B cell (primary cell): ENCODE results near the gene PRKAB1. TPM values are rescaled to one million over a fixed set of nuclear protein-coding genes. Genes with fewer than 3 reads are reported as not detected.

ENCODE experiments used
- ATAC-seq: fragments of 200-7000 bp; cut with Tn5 transposase; one replicate; pipeline ENCODE4 v1.10.0; 2021; ENCODE audit warnings: low read depth, mild to moderate bottlenecking, moderate number of reproducible peaks, moderate library complexity
- CTCF ChIA-PET: fragments of 350-600 bp; sonication (Branson Sonifier 250); formaldehyde crosslinking; loops from one replicate; lab custom pipeline; 2021; ENCODE audit warnings: antibody characterized with exemption, inconsistent platforms; lab: Charles Lee
- POLR2A ChIA-PET: fragments of 350-600 bp; sonication (Branson Sonifier 250); formaldehyde crosslinking; loops from one replicate; lab custom pipeline; 2021; ENCODE audit warnings: antibody characterized with exemption; lab: Charles Lee
- DNase-seq: peaks from one replicate; pipeline ENCODE4 v3.0.0; 2013
- H2AFZ ChIP-seq: 2 replicates; pipeline ENCODE4 v1.6.1; 2012; ENCODE audit warnings: mild to moderate bottlenecking, low read depth, low read length; ENCODE audit not compliant: insufficient read depth, poor library complexity, severe bottlenecking
- H3K27ac ChIP-seq, 2 donors: 1 replicate in 1 of 2; 2 replicates in 1 of 2; pipeline ENCODE4 v1.5.1; 2012 to 2013; ENCODE audit warnings: low read length in 2 of 2, mild to moderate bottlenecking in 2 of 2, moderate library complexity in 1 of 2
- H3K27me3 ChIP-seq, 4 experiments: fragments of 200-600 bp in 1 of 4; sonication (generic) in 1 of 4; replicated peaks in 1 of 4; 1 replicate in 2 of 4; 2 replicates in 2 of 4; pipeline versions ENCODE4 v1.6.1 to v1.7.0; 2013 to 2016; ENCODE audit warnings: low read length in 3 of 4, mild to moderate bottlenecking in 2 of 4, mixed read lengths in 1 of 4, moderate library complexity in 1 of 4; ENCODE audit not compliant: insufficient read depth in 4 of 4, control insufficient read depth in 3 of 4; ENCODE audit errors: control extremely low read depth in 1 of 4
- H3K36me3 ChIP-seq, 2 experiments: replicated peaks in 1 of 2; 1 replicate in 1 of 2; 2 replicates in 1 of 2; pipeline versions ENCODE4 v1.6.1 to v1.7.1; 2013; ENCODE audit warnings: low read length in 1 of 2; ENCODE audit not compliant: insufficient read depth in 2 of 2, control insufficient read depth in 1 of 2; ENCODE audit errors: control extremely low read depth in 1 of 2, extremely low read depth in 1 of 2
- H3K4me1 ChIP-seq, 2 donors: fragments of 200-600 bp in 1 of 2; sonication (generic) in 1 of 2; 1 replicate in 1 of 2; 2 replicates in 1 of 2; pipeline versions ENCODE4 v1.5.1 to v1.6.1; 2013 to 2017; ENCODE audit warnings: low read length in 2 of 2; ENCODE audit not compliant: control insufficient read depth in 2 of 2, insufficient read depth in 2 of 2
- H3K4me2 ChIP-seq: replicated peaks from 2 replicates; pipeline ENCODE3; 2012; ENCODE audit warnings: mild to moderate bottlenecking, low read depth, low read length; ENCODE audit not compliant: poor library complexity, severe bottlenecking
- H3K4me3 ChIP-seq, 5 experiments: fragments of 200-600 bp in 1 of 5; sonication (generic) in 1 of 5; 1 replicate in 3 of 5; 2 replicates in 2 of 5; pipeline versions ENCODE4 v1.5.1 to v1.7.0; 2011 to 2016; ENCODE audit warnings: low read length in 4 of 5, mild to moderate bottlenecking in 4 of 5, low read depth in 2 of 5, control low read depth in 1 of 5, moderate library complexity in 1 of 5; ENCODE audit not compliant: insufficient read depth in 1 of 5; ENCODE audit errors: control extremely low read depth in 1 of 5, extremely low read depth in 1 of 5
- H3K79me2 ChIP-seq: fragments of 200-600 bp; sonication (generic); one replicate; pipeline ENCODE4 v1.6.0; 2016; ENCODE audit warnings: low read length; ENCODE audit not compliant: control insufficient read depth, insufficient read depth
- H3K9ac ChIP-seq: fragments of 200-600 bp; sonication (generic); 2 replicates; pipeline ENCODE4 v1.6.1; 2017; ENCODE audit warnings: mild to moderate bottlenecking, low read length, moderate library complexity
- H3K9me3 ChIP-seq, 3 donors: one replicate each; pipeline versions ENCODE4 v1.6.1 to v1.7.1; 2013; ENCODE audit warnings: low read length in 2 of 3; ENCODE audit not compliant: control insufficient read depth in 2 of 3, insufficient read depth in 1 of 3; ENCODE audit errors: control extremely low read depth in 1 of 3
- H4K20me1 ChIP-seq: 2 replicates; pipeline ENCODE4 v1.6.0; 2012; ENCODE audit warnings: mild to moderate bottlenecking, low read length; ENCODE audit not compliant: insufficient read depth, control insufficient read depth, poor library complexity, severe bottlenecking
- H3K27ac Mint-ChIP-seq: one replicate; pipeline ENCODE4 v1.8.0; 2021; ENCODE audit warnings: mixed read lengths
- H3K27me3 Mint-ChIP-seq: one replicate; pipeline ENCODE4 v1.8.0; 2021; ENCODE audit warnings: mixed read lengths
- H3K4me1 Mint-ChIP-seq: one replicate; pipeline ENCODE4 v1.8.0; 2021; ENCODE audit warnings: mixed read lengths
- H3K4me3 Mint-ChIP-seq: one replicate; pipeline ENCODE4 v1.8.0; 2021; ENCODE audit warnings: mixed read lengths
- H3K9me3 Mint-ChIP-seq: one replicate; pipeline ENCODE4 v1.8.0; 2022; ENCODE audit warnings: mixed read lengths; ENCODE audit not compliant: insufficient read depth
- CTCF ChIP-seq: fragments of 200-600 bp; IDR thresholded peaks from one replicate; pipeline ENCODE4 v1.8.0; 2022; ENCODE audit warnings: antibody characterized with exemption, mild to moderate bottlenecking
- EZH2 ChIP-seq: IDR thresholded peaks from 2 replicates; pipeline ENCODE4 v1.6.1; 2012; ENCODE audit warnings: borderline replicate concordance, low read depth, mild to moderate bottlenecking, moderate library complexity, low read length; ENCODE audit not compliant: insufficient read depth, poor library complexity, severe bottlenecking
- WGBS: methylation state at CpG from one replicate; pipeline ENCODE4 v1.1.5; 2013; ENCODE audit warnings: missing lambda C conversion rate; ENCODE audit not compliant: insufficient coverage; 5-methylcytosine and 5-hydroxymethylcytosine counted together
- intact Hi-C: fragments of 100-400 bp; cut with micrococcal nuclease; formaldehyde crosslinking; loops from one replicate; pipeline ENCODE4 v1.10.0; 2022
- polyA plus RNA-seq: library from polyadenylated mRNA; depleted of rRNA; stranded (reverse); fragments of >200 nt; gene quantifications from 2 replicates; pipeline ENCODE4 v1.2.3, GENCODE V29; 2012
- total RNA-seq, 2 donors: library from RNA; stranded (reverse); fragments of 120-200 nt in 1 of 2; gene quantifications; 1 replicate in 1 of 2; 2 replicates in 1 of 2; pipeline versions ENCODE4 v1.2.3 to v1.2.4, GENCODE V29; 2013 to 2022

The PRKAB1 gene
- total and polyA plus RNA-seq, 2 donors (not counting 1 experiment from before 2014, with no cell fraction given), result 36.4 to 56.4 TPM

GRCh38 chr12:119666226-119666795 lies 1.6 kb upstream of the PRKAB1 start:
- intact Hi-C loops, result loop anchor here (2.0 to 5.0 kb wide), 3 partner anchors 321 to 1650 kb away; partner anchors contain the start of genes BICDL1, PEBP1 and RFC5
- no peaks in the 10 kb centered on the region for H4K20me1 ChIP-seq
- CTCF ChIA-PET, result interaction anchor here (1.0 to 1.1 kb wide), 2 partner anchors 29 to 116 kb away, joined by 3 read pairs; no protein-coding TSS in a partner anchor
- Mint-ChIP-seq H3K27me3 (no peaks in the 10 kb centered on the region), H3K27ac (peak overlapping the region; percentile 70), H3K4me1 (peaks cover 46% of the 10 kb centered on the region), H3K9me3 (no peaks in the 10 kb centered on the region), H3K4me3 (peak overlapping the region; percentile 87)
- POLR2A ChIA-PET, result no interaction called here
- H3K9me3 ChIP-seq, result no peaks in the 10 kb centered on the region
- peak overlapping the region; percentile 31 to 60 for H3K27ac ChIP-seq
- H3K4me3 ChIP-seq, result peak overlapping the region in 2 of 5 experiments; percentile 8 to 81
- no CpG with 5 or more reads among the region's 2 CpGs for WGBS
- ATAC-seq (no peak), DNase-seq (peak; percentile 34)
- H3K4me2 ChIP-seq, result peak overlapping the region; percentile 89
- H3K4me1 ChIP-seq, result peaks cover 28 to 36% of the 10 kb centered on the region in 2 donors
- H2AFZ ChIP-seq, result peak overlapping the region; percentile 91
- no peak for TF ChIP-seq CTCF
- no peak for TF ChIP-seq EZH2
- peaks cover 16% of the 10 kb centered on the region for H3K79me2 ChIP-seq
- peak overlapping the region; percentile 64 for H3K9ac ChIP-seq
- peaks cover 6 to 7% of the 10 kb centered on the region in 2 experiments for H3K36me3 ChIP-seq
- no peaks in the 10 kb centered on the region for H3K27me3 ChIP-seq
